SK-N-DZ (cell line): Measurements from ENCODE around the gene PTPRK.
"Not testable (repeated sequence)": the region's sequence is repeated elsewhere in the genome, so short reads cannot be mapped to it uniquely, and the experiment has no call there.

Source experiments
- DNase-seq: peaks from one replicate; pipeline ENCODE4 v3.0.0-alpha.2; 2015; ENCODE audit warnings: low spot score

PTPRK gene

DNA sequence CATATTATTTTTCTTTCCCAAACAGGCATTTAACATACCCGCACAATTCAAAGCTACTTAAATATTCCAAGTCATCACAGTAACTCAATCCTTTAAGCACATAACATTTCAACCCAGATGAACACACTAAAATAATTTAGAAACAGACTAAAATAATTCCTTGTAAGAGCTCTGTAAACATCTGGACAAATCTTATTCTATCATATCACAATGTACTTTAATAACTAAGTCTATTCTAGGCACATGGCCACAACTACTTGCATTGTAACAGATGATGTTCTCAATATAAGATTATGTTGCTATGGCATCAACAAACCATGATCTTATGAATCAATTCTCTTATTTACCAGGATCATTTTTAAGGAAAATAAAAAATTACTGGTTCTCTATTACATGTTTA, 496.4 kb downstream of the PTPRK start:
- DNase-seq = no peak

DNA sequence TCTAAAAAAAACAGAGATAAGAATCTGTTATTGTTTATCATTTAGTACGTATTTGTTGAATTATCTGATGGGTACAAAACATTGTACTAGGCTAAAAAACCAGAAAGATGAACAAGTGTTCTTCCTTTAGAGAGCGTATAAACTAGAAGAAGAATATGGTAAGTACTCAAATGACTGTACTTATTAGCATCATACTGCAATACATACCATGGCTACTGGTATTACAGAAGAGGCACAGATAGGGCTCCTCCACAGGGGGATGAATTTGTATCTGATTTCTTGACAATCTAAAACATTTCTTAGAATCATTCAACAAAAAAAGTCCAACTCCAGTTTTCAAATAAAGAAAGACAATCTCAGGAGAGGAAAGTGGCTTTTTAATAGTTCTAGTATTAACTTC, 501.6 kb downstream of the PTPRK start:
- no peak for DNase-seq

GRCh38 chr6:128017288-128017687, 503.1 kb downstream of the PTPRK start:
- DNase-seq = peak; percentile 52

- no peak for DNase-seq
Observed at GRCh38 chr6:128007658-128008057, 512.7 kb downstream of the PTPRK start.

- no peak for DNase-seq
Observed at GRCh38 chr6:128005009-128005408, 515.4 kb downstream of the PTPRK start.

DNA sequence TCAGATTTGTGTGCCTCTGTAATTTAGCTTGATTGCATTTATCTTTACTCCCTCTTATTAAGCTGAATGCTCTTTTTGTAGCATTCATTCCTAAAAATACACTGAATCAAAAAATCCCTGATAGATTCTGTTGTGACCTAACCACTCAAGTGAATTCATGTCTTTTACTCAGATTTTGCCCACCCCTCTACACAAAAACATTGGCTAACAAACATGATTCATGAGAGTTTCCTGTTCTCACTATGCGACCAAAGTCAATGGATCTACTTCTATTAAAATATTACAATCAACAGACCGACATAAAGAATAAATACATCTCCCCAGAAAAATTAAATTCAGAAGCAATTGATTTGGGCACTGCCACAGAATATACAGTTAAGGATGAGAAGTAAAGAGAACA, 520.0 kb downstream of the PTPRK start:
- no peak for DNase-seq

DNA sequence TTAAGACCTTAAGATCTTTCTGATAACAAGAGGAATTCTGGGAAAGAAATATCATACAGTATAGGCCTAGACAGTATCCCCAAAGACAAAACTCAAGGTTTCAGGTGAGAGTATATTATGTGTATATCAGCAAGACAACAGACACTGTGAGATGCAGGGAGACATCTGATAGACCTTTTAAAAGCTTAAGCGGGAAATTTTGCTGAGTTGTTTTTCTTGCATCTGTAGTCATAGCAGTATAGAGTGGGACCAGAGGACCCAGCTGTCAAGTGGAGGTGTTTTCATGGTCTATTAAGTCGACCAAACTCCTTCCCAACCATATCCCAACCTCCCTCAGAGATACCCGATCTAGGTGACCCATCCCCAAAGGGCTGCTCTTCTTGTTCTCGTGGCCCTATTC, 521.4 kb downstream of the PTPRK start:
- peak; percentile 5 for DNase-seq

DNA sequence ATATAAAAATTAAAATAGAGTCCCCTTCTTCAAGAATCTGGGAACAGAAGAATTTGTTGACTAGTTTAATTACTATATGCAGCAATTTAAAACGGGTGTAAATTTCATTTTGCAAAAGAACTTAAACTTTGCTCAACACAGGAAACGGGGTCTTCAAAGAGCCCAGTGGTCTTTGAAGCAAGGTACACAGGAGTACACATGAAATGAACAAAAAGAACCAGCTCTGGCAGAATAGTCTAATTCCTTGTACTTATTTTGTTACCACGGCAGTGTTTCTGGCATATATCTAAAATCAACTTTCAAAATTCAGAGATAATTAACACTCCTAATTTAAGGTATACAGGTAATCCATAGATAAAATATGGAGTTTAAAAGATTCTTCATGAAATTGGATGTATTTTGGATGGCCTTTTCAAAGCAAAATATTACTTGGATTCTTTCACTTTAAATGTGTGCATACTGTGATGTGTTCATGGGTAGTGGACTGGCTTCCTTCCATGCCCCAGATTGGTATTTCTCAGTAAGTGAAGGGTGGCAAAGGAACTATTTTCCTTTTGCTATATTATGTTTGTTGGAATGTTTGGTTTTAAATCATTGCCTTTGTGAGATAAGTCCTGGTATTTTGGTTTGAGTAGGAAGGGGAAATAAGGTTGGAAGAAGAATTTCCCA, 522.8 kb downstream of the PTPRK start:
- DNase-seq = no peak

GRCh38 chr6:127996925-127997324, 523.5 kb downstream of the PTPRK start:
- no peak for DNase-seq

DNA sequence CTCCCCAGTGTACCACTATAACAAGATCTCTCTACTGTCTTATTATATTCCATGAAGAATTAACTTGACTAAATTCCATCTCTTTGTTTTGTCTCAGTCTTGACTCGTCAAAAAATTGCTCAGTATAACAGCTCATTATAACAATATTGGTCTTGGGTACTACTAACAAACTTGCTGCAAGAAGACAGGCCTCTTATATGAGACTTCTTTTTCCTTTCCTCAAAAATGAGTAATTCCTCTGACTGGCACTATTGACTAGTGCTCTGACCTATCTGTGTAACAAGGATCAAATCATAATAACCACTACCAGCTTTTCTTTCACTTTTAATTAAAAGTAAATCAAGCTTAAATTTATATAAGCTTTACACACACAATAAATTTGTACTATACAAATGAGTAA, 528.3 kb downstream of the PTPRK start:
- DNase-seq = no peak

DNA sequence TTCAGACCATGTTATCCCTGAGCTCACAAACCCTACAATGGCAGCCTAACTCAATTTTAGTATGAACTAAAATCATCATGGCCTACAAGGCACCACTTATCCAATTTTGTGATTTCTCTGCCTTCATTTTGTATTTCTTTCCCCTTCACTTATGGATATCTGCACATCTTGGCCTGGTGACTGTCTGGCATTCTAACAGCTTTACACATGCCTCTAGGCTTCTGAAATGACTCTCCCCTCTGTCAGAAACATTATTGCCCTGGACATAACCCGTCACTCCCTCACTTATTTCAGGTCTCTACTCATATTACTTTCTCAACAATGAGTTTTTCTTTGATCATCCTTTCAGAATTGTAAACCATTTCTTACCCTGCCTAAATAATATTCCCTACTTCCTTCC, 530.3 kb downstream of the PTPRK start:
- peak; percentile 83 for DNase-seq

- DNase-seq = no peak
Observed at GRCh38 chr6:127980996-127981395, 539.4 kb downstream of the PTPRK start.

- not testable (repeated sequence) for DNase-seq
Observed at GRCh38 chr6:127978185-127978584, 542.2 kb downstream of the PTPRK start.

DNA sequence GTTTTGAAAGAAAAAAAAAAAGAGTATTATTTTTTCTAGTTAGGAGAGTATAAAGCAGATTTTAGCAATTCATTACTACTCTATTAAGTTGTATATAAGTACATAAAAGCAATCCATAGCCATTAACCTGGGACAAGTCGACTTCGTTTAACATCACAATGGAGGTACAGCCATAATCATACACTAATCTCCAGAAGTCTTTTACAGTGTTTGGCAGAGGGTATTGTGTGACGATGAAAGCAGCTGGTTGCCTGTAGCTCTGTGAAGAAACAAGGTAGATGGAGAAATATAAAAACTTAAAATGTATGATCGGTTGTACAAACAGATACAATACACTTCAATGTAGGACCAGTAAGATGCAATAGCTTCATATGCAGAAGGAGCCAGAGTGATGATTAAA, 543.6 kb downstream of the PTPRK start:
- DNase-seq = no peak

GRCh38 chr6:127976111-127976510, 544.3 kb downstream of the PTPRK start:
- no peak for DNase-seq

- DNase-seq = no peak
Observed at GRCh38 chr6:127972815-127973214, 547.6 kb downstream of the PTPRK start.

DNA sequence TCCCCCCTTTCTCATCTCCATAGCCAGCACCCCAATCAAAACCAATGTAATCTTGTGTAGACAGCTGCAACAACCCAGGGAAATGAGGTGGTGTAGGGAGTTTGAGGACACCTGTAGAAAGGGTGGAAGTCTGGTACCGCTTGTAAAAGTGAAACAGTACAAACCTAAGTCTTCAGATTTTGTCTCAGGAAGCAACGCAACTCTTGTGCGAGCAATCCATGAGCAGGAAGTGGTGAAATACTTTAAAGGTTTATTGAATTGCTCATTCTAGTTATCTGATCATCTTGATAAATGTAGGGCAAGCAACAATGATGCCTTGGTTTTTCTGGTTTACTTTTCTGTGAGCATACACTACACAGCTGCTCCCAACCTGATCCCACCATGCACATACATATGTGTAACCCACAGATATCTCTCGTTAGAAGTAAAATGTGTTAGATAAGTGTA, 548.4 kb downstream of the PTPRK start:
- no peak for DNase-seq

DNA sequence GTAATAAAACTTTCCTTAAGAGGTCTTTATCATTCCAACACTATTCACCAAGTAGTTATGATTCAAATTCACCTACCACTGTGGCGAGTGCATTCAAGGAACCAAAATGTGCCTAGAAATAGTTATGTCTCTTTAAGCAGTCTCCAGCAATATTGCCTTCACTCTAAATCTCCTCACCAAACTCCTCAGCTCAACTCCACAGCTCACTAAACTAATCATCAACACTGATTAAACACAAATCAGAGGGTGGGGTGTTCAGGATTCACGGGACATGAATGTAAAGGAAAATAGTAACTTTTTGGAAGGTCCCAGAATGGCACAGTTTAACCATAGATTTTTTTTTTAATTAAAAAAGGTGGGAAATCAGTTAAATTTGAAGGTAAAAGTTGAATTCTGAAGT, 549.0 kb downstream of the PTPRK start:
- no peak for DNase-seq

GRCh38 chr6:127969701-127970100, 550.7 kb downstream of the PTPRK start:
- DNase-seq = no peak

DNA sequence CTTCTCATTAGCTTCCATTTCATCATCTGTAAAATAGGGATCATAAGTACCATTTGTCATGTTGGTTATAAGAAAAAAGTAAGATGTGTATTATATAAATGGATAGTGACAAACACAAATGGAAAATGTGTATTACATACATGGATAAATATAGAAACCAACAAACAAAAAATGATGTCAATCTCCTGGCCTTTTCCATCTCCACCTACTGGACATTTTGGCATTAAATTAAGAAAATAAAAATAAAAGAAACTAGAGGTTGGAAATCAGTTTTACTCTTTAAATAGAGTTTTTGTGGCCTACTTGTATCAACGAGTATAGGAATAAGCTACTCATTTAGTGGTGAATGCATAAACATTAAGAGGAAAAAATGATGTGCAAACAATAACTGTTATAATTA, 552.0 kb downstream of the PTPRK start:
- DNase-seq = no peak

DNA sequence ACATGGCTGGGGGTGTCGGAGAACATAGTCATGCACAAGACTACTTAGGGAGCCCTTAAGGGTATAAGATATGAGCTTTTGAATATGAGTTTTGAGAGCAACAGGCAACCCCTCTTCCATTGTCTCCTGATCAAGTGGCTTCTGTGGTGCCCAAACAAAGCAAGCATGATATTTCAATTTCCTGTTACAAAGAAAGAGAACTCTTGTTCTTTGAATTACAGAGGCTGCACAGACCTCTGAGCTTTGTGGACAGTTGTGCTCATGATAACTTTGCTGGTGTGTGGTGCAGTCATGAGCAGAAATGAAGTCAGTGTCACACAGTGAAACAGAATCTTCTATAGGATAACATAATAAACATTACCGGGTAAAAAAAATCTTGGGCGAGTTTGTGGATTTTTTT, 552.7 kb downstream of the PTPRK start:
- DNase-seq = no peak

DNA sequence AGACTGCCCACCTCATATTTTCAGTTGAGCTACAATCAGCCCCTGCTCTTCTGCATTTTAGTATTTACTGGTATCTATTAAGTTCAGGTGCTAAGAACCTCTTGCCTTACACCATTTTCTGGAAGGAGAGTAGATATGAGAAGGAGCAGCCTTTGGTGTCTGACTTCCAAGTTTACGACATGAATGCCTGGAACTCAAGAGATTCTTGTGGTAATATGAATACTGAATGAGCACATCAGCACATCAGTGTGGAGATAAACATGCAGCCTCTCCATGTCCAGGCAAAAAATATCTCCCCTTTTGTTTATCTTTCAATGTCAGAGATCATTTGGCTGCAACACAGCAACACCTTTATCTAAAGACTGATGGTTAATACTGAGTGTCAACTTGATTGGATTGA, 553.8 kb downstream of the PTPRK start:
- no peak for DNase-seq

DNA sequence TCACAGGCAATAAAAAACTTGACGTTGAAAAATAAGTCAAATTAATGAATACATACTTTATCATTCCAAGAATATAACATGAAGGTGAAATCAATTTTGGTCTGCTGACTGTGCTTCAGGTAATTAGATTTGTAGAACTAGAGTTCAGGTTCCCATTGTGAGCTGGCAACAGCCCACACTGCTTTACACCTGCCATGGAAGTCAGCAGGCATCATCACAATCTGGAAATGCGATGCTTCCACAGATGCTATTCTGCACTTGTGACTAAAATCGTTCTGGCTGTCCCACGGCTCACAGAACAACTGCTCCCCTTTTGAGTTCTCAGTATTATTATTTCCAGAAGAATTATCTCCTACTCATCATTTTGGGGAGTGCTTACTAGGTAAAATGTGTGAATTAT, 556.9 kb downstream of the PTPRK start:
- DNase-seq = no peak

- no peak for DNase-seq
Observed at GRCh38 chr6:127959869-127960268, 560.5 kb downstream of the PTPRK start.
